ENCODE data around the gene TH. TPM values are rescaled to one million over a fixed set of nuclear protein-coding genes. Genes with fewer than 3 reads are reported as not detected.

TH gene
- total and polyA plus RNA-seq, 2 experiments from 2014 or later = not detected

DNA sequence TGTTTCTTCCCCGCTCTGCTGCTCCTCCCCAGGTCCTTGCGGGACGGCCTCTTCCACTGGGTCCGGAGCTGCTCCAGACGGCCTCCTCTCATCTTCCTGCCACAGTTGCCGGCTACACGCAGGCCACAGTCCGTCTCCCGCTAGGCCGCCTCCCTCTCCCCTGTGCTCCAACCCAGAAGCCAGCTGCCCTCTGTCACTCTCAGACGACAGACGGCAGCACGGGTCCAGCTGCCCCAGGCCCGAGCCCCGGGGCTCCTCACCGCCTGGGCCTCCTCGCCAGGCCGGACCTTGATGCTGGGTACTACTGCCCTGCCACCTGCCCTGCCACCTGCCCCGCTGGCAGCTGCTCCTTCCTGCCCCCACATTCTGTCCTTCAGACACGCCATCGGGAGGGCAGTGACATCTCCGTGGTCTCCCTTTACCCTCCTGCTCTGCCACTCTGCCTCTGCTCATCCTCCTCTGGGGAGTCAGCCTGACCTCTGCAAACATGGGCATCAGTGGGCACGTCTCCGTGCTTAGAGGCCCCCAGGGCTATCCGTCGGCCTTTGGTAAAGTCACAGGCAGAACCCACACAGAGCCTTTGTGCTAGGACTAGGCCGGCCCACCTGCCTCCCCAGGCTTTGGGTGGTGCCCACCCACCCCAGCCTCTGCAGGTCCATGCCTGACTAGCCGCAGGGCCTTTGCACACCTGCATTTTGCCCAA, 43.1 kb upstream of the TH start:
- Histone ChIP-seq H3K27ac (no peak overlapping the region), H3K9me3 (ENCODE audit: low read depth) (no peaks in the 10 kb centered on the region), H3K36me3 (no peaks in the 10 kb centered on the region), H3K4me3 (no peak overlapping the region), H3K27me3 (peaks cover 16% of the 10 kb centered on the region), H3K4me1 (ENCODE audit: low read depth) (no peaks in the 10 kb centered on the region)
- no peak for DNase-seq (ENCODE audit: low read depth in 1 of 2, low spot score in 1 of 2)
- TF ChIP-seq, protein P1, sequence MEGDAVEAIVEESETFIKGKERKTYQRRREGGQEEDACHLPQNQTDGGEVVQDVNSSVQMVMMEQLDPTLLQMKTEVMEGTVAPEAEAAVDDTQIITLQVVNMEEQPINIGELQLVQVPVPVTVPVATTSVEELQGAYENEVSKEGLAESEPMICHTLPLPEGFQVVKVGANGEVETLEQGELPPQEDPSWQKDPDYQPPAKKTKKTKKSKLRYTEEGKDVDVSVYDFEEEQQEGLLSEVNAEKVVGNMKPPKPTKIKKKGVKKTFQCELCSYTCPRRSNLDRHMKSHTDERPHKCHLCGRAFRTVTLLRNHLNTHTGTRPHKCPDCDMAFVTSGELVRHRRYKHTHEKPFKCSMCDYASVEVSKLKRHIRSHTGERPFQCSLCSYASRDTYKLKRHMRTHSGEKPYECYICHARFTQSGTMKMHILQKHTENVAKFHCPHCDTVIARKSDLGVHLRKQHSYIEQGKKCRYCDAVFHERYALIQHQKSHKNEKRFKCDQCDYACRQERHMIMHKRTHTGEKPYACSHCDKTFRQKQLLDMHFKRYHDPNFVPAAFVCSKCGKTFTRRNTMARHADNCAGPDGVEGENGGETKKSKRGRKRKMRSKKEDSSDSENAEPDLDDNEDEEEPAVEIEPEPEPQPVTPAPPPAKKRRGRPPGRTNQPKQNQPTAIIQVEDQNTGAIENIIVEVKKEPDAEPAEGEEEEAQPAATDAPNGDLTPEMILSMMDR (IDR thresholded peaks at IDR 0.05; ENCODE audit: low read depth, low read length) = no peak

DNA sequence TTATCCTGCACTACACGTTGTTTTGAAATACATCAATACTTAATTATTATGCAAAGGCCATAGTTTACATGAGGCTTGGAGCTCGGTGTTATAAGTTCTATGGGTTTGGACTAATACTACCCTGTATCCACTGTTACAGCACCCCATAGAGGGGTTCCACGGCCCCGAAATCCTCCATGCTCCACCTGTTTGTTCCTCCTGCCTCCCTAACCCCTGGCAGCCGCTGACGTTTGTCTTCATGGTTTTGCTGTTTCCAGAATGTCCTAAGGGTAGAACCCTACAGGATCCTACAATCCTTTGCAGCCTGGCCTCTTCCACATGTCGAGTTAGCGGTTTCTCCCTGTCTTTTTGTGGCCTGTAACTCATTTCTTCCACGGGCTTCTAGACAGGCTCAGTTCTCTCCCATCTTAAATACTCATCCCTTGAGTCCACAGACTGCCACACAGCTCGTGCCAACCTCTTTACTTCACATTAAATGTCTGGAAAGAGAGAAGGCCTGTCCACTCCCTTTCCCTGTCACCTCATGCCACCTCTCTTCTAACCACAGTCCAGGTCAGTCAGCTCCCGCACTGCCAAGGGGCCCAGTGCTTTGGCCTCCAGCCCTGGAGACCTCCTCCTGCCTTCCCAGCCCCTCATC, 42.4 kb upstream of the TH start:
- Histone ChIP-seq H3K27me3 (peaks cover 13% of the 10 kb centered on the region), H3K9me3 (ENCODE audit: low read depth) (no peaks in the 10 kb centered on the region), H3K36me3 (no peaks in the 10 kb centered on the region), H3K4me1 (ENCODE audit: low read depth) (no peaks in the 10 kb centered on the region), H3K4me3 (no peak overlapping the region), H3K27ac (no peak overlapping the region)
- no peak for DNase-seq (ENCODE audit: low read depth in 1 of 2, low spot score in 1 of 2)
- TF ChIP-seq, protein P1 (IDR thresholded peaks at IDR 0.05; ENCODE audit: low read depth, low read length) = no peak

DNA sequence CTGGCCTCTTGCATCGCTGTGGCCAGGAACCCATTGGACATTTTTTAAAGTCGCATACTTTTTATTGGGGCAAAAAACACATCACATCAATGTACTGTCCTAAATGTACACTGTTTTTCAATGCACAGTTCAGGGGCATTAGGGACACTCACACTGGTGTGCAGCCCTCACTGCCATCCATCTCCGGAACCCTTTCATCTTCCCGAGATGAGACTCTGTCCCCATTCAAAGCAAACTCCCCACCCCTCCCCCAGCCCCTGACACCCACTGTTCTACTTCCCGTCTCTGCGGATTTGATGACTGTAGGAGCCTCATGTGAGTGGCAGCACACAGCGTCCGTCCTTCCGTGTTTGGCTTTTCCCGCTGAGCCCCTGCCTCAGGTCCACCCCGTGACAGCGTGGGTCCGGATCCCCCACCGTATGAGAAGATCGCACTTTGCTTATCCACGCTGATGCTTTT, 41.8 kb upstream of the TH start:
- TF ChIP-seq, protein P1 (IDR thresholded peaks at IDR 0.05; ENCODE audit: low read depth, low read length) = no peak
- Histone ChIP-seq H3K27me3 (peaks cover 13% of the 10 kb centered on the region), H3K9me3 (ENCODE audit: low read depth) (no peaks in the 10 kb centered on the region), H3K27ac (no peak overlapping the region), H3K4me3 (no peak overlapping the region), H3K36me3 (no peaks in the 10 kb centered on the region), H3K4me1 (ENCODE audit: low read depth) (no peaks in the 10 kb centered on the region)
- DNase-seq (ENCODE audit: low read depth in 1 of 2, low spot score in 1 of 2) = no peak

DNA sequence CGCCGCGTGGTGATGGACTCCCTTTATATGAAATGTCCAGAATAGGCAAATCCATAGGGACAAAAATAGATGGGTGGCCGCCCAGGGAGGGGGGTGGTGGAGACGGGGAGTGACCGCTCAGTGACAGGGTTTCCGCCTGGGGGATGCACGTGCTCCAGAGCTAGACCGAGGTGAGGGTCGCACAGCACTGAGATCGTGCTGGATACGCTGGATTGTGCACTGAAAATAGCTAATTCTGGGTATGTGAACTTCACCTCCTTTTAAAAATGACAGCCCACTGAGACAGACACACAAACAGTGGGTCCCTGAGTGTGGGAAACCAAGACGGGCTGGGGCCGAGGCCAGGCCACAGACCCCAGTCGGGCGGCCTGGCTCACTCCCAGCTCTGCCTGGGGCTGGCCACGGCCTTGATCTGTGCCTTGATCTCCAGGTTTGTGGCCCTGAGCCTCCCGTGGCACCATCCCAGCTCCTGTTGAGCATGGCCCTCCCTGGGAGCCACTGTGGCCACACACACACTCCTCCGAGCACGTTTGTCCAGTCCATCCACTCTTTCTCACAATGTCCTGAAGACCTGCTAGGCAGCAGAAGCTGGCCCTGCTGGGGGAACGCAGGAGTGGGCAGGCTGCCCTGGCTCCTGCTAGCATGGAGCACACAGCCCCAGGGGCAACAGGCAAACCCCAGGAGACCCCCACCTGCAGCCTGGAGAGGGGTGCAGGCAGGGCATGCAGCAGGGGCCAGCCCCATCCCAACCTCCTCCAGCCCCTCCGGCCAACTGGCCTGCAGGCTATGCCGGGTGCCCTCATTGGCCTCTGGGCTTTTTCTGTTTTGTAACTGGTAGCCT, 41.0 kb upstream of the TH start:
- H3K36me3 ChIP-seq = no peaks in the 10 kb centered on the region

More for the DNA sequence above, 41.0 kb upstream of the TH start:
- TF ChIP-seq, protein P1 (IDR thresholded peaks at IDR 0.05; ENCODE audit: low read depth, low read length) = no peak
- peaks cover 7% of the 10 kb centered on the region for H3K27me3 ChIP-seq
- H3K9me3 ChIP-seq (ENCODE audit: low read depth) = no peaks in the 10 kb centered on the region
- H3K27ac ChIP-seq = no peak overlapping the region
- no peaks in the 10 kb centered on the region for H3K4me1 ChIP-seq (ENCODE audit: low read depth)
- no peak for DNase-seq (ENCODE audit: low read depth in 1 of 2, low spot score in 1 of 2)
- H3K4me3 ChIP-seq = no peak overlapping the region

All from cardiac muscle cell (in vitro differentiated cells and primary cell).